ENCODE data around the gene SLC18A2.

The SLC18A2 gene

GRCh38 chr10:117240621-117241529, at the start of gene SLC18A2:
Gene SLC18A2 (plus strand): TSS chr10:117241114. CDS start chr10:117241694, 580 bp downstream.
- Mint-ChIP-seq H3K27ac (no peak within 1 kb of the TSS), H3K4me1 (no peaks in the 10 kb centered on the region), H3K4me3 (no peak within 1 kb of the TSS), H3K27me3 (peaks cover 41% of the 10 kb centered on the region), H3K9me3 (peaks cover 10% of the 10 kb centered on the region), H3K36me3 (no peaks in the 10 kb centered on the region)
- no peak for ATAC-seq

GRCh38 chr10:117197189-117197588, 43.7 kb upstream of the SLC18A2 start, which contains the start of gene KCNK18:
Gene KCNK18 (plus strand): TSS chr10:117197489. CDS start chr10:117197489, 0 bp downstream.
- Mint-ChIP-seq H3K9me3 (peaks cover 5% of the 10 kb centered on the region), H3K4me1 (no peaks in the 10 kb centered on the region), H3K36me3 (no peaks in the 10 kb centered on the region), H3K27ac (no peak within 1 kb of the TSS), H3K27me3 (peaks cover 9% of the 10 kb centered on the region), H3K4me3 (no peak within 1 kb of the TSS)
- ATAC-seq = no peak

GRCh38 chr10:117198088-117198487, 42.8 kb upstream of the SLC18A2 start:
- H3K4me1 Mint-ChIP-seq = no peaks in the 10 kb centered on the region

GRCh38 chr10:117201826-117202225, 39.1 kb upstream of the SLC18A2 start:
- Mint-ChIP-seq H3K4me3 (no peak overlapping the region), H3K27ac (no peak overlapping the region), H3K9me3 (peaks cover 4% of the 10 kb centered on the region), H3K4me1 (no peaks in the 10 kb centered on the region), H3K27me3 (peaks cover 25% of the 10 kb centered on the region), H3K36me3 (no peaks in the 10 kb centered on the region)
- no peak for ATAC-seq

More at GRCh38 chr10:117198088-117198487, 42.8 kb upstream of the SLC18A2 start:
- no peak for ATAC-seq
- Mint-ChIP-seq H3K9me3 (peaks cover 5% of the 10 kb centered on the region), H3K27ac (no peak overlapping the region), H3K36me3 (no peaks in the 10 kb centered on the region), H3K4me3 (no peak overlapping the region), H3K27me3 (peaks cover 9% of the 10 kb centered on the region)

- Mint-ChIP-seq H3K36me3 (no peaks in the 10 kb centered on the region), H3K27ac (no peak overlapping the region), H3K27me3 (peaks cover 29% of the 10 kb centered on the region), H3K9me3 (peaks cover 4% of the 10 kb centered on the region), H3K4me1 (no peaks in the 10 kb centered on the region), H3K4me3 (no peak overlapping the region)
- ATAC-seq = no peak
These were observed 36.6 kb upstream of the SLC18A2 start for GRCh38 chr10:117204316-117204715.

GRCh38 chr10:117212176-117212575, 28.7 kb upstream of the SLC18A2 start:
- no peak overlapping the region for H3K4me3 Mint-ChIP-seq
- H3K27me3 Mint-ChIP-seq = peaks cover 51% of the 10 kb centered on the region
- H3K4me1 Mint-ChIP-seq = peaks cover 4% of the 10 kb centered on the region
- no peak overlapping the region for H3K27ac Mint-ChIP-seq
- H3K36me3 Mint-ChIP-seq = no peaks in the 10 kb centered on the region
- H3K9me3 Mint-ChIP-seq = peaks cover 12% of the 10 kb centered on the region
- no peak for ATAC-seq

- Mint-ChIP-seq H3K27me3 (peaks cover 53% of the 10 kb centered on the region), H3K4me1 (peaks cover 5% of the 10 kb centered on the region), H3K27ac (no peak overlapping the region), H3K36me3 (no peaks in the 10 kb centered on the region), H3K4me3 (no peak overlapping the region), H3K9me3 (peaks cover 12% of the 10 kb centered on the region)
- no peak for ATAC-seq
These were observed 26.5 kb upstream of the SLC18A2 start for GRCh38 chr10:117214401-117214800.

- ATAC-seq = no peak
- H3K27me3 Mint-ChIP-seq = peaks cover 48% of the 10 kb centered on the region
- peaks cover 5% of the 10 kb centered on the region for H3K4me1 Mint-ChIP-seq
- H3K4me3 Mint-ChIP-seq = no peak overlapping the region
- H3K27ac Mint-ChIP-seq = no peak overlapping the region
- no peaks in the 10 kb centered on the region for H3K36me3 Mint-ChIP-seq
- H3K9me3 Mint-ChIP-seq = peaks cover 12% of the 10 kb centered on the region
These were observed 25.8 kb upstream of the SLC18A2 start for GRCh38 chr10:117215079-117215478.

GRCh38 chr10:117216028-117216427, 24.9 kb upstream of the SLC18A2 start:
- Mint-ChIP-seq H3K27me3 (peaks cover 54% of the 10 kb centered on the region), H3K4me1 (peaks cover 5% of the 10 kb centered on the region), H3K36me3 (no peaks in the 10 kb centered on the region), H3K27ac (no peak overlapping the region), H3K9me3 (peaks cover 12% of the 10 kb centered on the region), H3K4me3 (no peak overlapping the region)
- ATAC-seq = no peak

GRCh38 chr10:117216611-117217195, 24.2 kb upstream of the SLC18A2 start:
- Mint-ChIP-seq H3K4me3 (peak overlapping the region; percentile 74), H3K27ac (no peak overlapping the region), H3K27me3 (peaks cover 60% of the 10 kb centered on the region), H3K9me3 (peaks cover 5% of the 10 kb centered on the region), H3K4me1 (peaks cover 5% of the 10 kb centered on the region), H3K36me3 (no peaks in the 10 kb centered on the region)
- peak; percentile 76 for ATAC-seq

GRCh38 chr10:117217196-117217761, 23.6 kb upstream of the SLC18A2 start:
- Mint-ChIP-seq H3K4me1 (peaks cover 5% of the 10 kb centered on the region), H3K4me3 (peak overlapping the region; percentile 74), H3K27me3 (peaks cover 63% of the 10 kb centered on the region), H3K27ac (no peak overlapping the region), H3K36me3 (no peaks in the 10 kb centered on the region), H3K9me3 (peaks cover 3% of the 10 kb centered on the region)
- ATAC-seq = no peak

GRCh38 chr10:117218654-117219053, 22.3 kb upstream of the SLC18A2 start:
- Mint-ChIP-seq H3K27ac (no peak overlapping the region), H3K9me3 (no peaks in the 10 kb centered on the region), H3K4me1 (peaks cover 5% of the 10 kb centered on the region), H3K36me3 (no peaks in the 10 kb centered on the region), H3K27me3 (peaks cover 76% of the 10 kb centered on the region), H3K4me3 (no peak overlapping the region)
- ATAC-seq = no peak

GRCh38 chr10:117221156-117221711, 19.7 kb upstream of the SLC18A2 start:
- Mint-ChIP-seq H3K27ac (no peak overlapping the region), H3K4me1 (peaks cover 5% of the 10 kb centered on the region), H3K4me3 (no peak overlapping the region), H3K36me3 (no peaks in the 10 kb centered on the region), H3K9me3 (no peaks in the 10 kb centered on the region), H3K27me3 (peaks cover 62% of the 10 kb centered on the region)
- ATAC-seq = no peak

GRCh38 chr10:117222552-117222951, 18.4 kb upstream of the SLC18A2 start:
- Mint-ChIP-seq H3K27ac (no peak overlapping the region), H3K4me1 (no peaks in the 10 kb centered on the region), H3K36me3 (no peaks in the 10 kb centered on the region), H3K27me3 (peaks cover 58% of the 10 kb centered on the region), H3K4me3 (no peak overlapping the region), H3K9me3 (no peaks in the 10 kb centered on the region)
- no peak for ATAC-seq

GRCh38 chr10:117222976-117223692, 17.8 kb upstream of the SLC18A2 start:
- H3K4me3 Mint-ChIP-seq = no peak overlapping the region
- peaks cover 54% of the 10 kb centered on the region for H3K27me3 Mint-ChIP-seq
- H3K36me3 Mint-ChIP-seq = no peaks in the 10 kb centered on the region

More at GRCh38 chr10:117222976-117223692, 17.8 kb upstream of the SLC18A2 start:
- Mint-ChIP-seq H3K9me3 (no peaks in the 10 kb centered on the region), H3K27ac (no peak overlapping the region), H3K4me1 (no peaks in the 10 kb centered on the region)
- no peak for ATAC-seq
